K562 (cell line): Measurements from ENCODE around the gene TMEM151A. TPM values are rescaled to one million over a fixed set of nuclear protein-coding genes. Genes with fewer than 3 reads are reported as not detected.

Experiments used
- CBX5 ChIP-seq: IDR thresholded peaks from 2 replicates; pipeline ENCODE4 v1.6.1; 2014; ENCODE audit warnings: low read depth, borderline replicate concordance
- CEBPB ChIP-seq: fragments of 450-650 bp; IDR thresholded peaks from 2 replicates; pipeline ENCODE4 v1.6.1; 2016; ENCODE audit warnings: missing genetic modification characterization, missing compliant biosample characterization
- CHCHD3 ChIP-seq: fragments of 250-450 bp; sonication (Bioruptor Pico); IDR thresholded peaks from 2 replicates; pipeline ENCODE4 v2.1.2; 2022; ENCODE audit warnings: mild to moderate bottlenecking
- CREM ChIP-seq: IDR thresholded peaks from 2 replicates; pipeline ENCODE4 v1.6.1; 2014; ENCODE audit warnings: antibody characterized with exemption, low read depth
- EP400 ChIP-seq: fragments of 450-650 bp; IDR thresholded peaks from 2 replicates; pipeline ENCODE4 v1.6.1; 2017; ENCODE audit warnings: antibody characterized with exemption, mild to moderate bottlenecking, moderate library complexity
- FOXK2 ChIP-seq, 2 experiments: fragments of 450-650 bp; IDR thresholded peaks in 1 of 2; conservative IDR thresholded peaks in 1 of 2; 2 replicates each; pipeline ENCODE4 v1.6.1; 2016; ENCODE audit warnings: low read depth in 2 of 2, mild to moderate bottlenecking in 1 of 2
- KLF10 ChIP-seq: fragments of 250-450 bp; sonication (Bioruptor Pico); IDR thresholded peaks from 2 replicates; pipeline ENCODE4 v1.6.1; 2021; ENCODE audit warnings: matching md5 sums
- NBN ChIP-seq: fragments of 450-650 bp; IDR thresholded peaks from 2 replicates; pipeline ENCODE4 v1.6.1; 2016; ENCODE audit warnings: low read depth, mild to moderate bottlenecking
- NELFE ChIP-seq: IDR thresholded peaks from 2 replicates; pipeline ENCODE4 v1.6.1; 2011; ENCODE audit warnings: mild to moderate bottlenecking; ENCODE audit not compliant: insufficient read depth, insufficient read length
- POLR2B ChIP-seq: fragments of 450-650 bp; IDR thresholded peaks from 2 replicates; pipeline ENCODE4 v1.6.1; 2018; ENCODE audit warnings: low read depth; ENCODE audit not compliant: partially characterized antibody
- STAT5A ChIP-seq: IDR thresholded peaks from 2 replicates; pipeline ENCODE4 v1.6.1; 2012; ENCODE audit warnings: low read length, inconsistent platforms, borderline replicate concordance
- XRCC5 ChIP-seq: fragments of 200-400 bp; formaldehyde crosslinking; IDR thresholded peaks from 2 replicates; pipeline ENCODE4 v1.6.1; 2017; ENCODE audit warnings: low read depth, mild to moderate bottlenecking, low read length
- ZFP1 ChIP-seq: fragments of 450-650 bp; formaldehyde crosslinking; IDR thresholded peaks from 2 replicates; pipeline ENCODE4 v1.4.0; 2020; ENCODE audit warnings: mild to moderate bottlenecking, mixed read lengths
- ZFP36 ChIP-seq: fragments of 150-350 bp; IDR thresholded peaks from 2 replicates; pipeline ENCODE4 v1.6.1; 2018; ENCODE audit warnings: low read length, low read depth; ENCODE audit not compliant: partially characterized antibody
- ZNF695 ChIP-seq: fragments of 450-650 bp; formaldehyde crosslinking; IDR thresholded peaks from 2 replicates; pipeline ENCODE4 v1.4.0; 2020; ENCODE audit warnings: mild to moderate bottlenecking, moderate library complexity
- ZNF75A ChIP-seq: fragments of 450-650 bp; formaldehyde crosslinking; IDR thresholded peaks from 2 replicates; pipeline ENCODE4 v1.4.0; 2020; ENCODE audit warnings: mild to moderate bottlenecking
- ZNF79 ChIP-seq: fragments of 250-450 bp; sonication (Bioruptor Pico); IDR thresholded peaks from 2 replicates; pipeline ENCODE4 v1.4.0; 2020; ENCODE audit warnings: low read depth, mild to moderate bottlenecking, moderate library complexity
- polyA plus RNA-seq, 8 experiments: library from polyadenylated mRNA; depleted of rRNA in 4 of 8; stranded (reverse) in 5 of 8; unstranded in 3 of 8; fragments of >200 nt; fragmentation: Nextera tagmentation in 2 of 8; fragmentation: Illumina TruSeq in 1 of 8; extraction: Ambion mirVana in 2 of 8; extraction: Trizol in 1 of 8; gene quantifications; 2 replicates each; pipeline versions ENCODE4 v1.2.1 to v1.2.3, GENCODE V29; 2011 to 2014; ENCODE audit warnings: inconsistent platforms in 1 of 8, missing spikeins in 1 of 8
- total RNA-seq, 7 experiments: library from RNA; depleted of rRNA in 6 of 7; stranded (reverse); fragments of >200 nt in 6 of 7; fragmentation: Illumina TruSeq in 2 of 7; extraction: Trizol in 2 of 7; gene quantifications; 2 replicates each; pipeline versions ENCODE4 v1.2.1 to v1.2.3, GENCODE V29; 2011 to 2021; ENCODE audit warnings: low replicate concordance in 1 of 7
- TF ChIP-seq, protein P1 (sequence below): sonication (generic); formaldehyde crosslinking; IDR thresholded peaks from 2 replicates; pipeline ENCODE4 v1.8.0; 2022; ENCODE audit warnings: mild to moderate bottlenecking, missing genetic modification reagents, borderline replicate concordance
- TF ChIP-seq, protein P2 (sequence below): fragments of 450-650 bp; IDR thresholded peaks from 2 replicates; pipeline ENCODE4 v1.6.1; 2017; ENCODE audit warnings: antibody characterized with exemption
- TF ChIP-seq, protein P3 (sequence below): sonication (generic); formaldehyde crosslinking; IDR thresholded peaks from 2 replicates; pipeline ENCODE4 v1.5.0; 2020; ENCODE audit warnings: missing genetic modification reagents
- TF ChIP-seq, protein P4 (sequence below): IDR thresholded peaks from 2 replicates; pipeline ENCODE4 v1.6.1; 2014; ENCODE audit warnings: antibody characterized with exemption
- TF ChIP-seq, protein P5 (sequence below): sonication (generic); formaldehyde crosslinking; IDR thresholded peaks from 2 replicates; pipeline ENCODE4 v1.8.0; 2022; ENCODE audit warnings: mild to moderate bottlenecking, missing genetic modification reagents

TMEM151A gene
- total and polyA plus RNA-seq, 9 of the 15 experiments (the other 6 are each of a cell fraction or from before 2014, with no cell fraction given) = not detected

DNA sequence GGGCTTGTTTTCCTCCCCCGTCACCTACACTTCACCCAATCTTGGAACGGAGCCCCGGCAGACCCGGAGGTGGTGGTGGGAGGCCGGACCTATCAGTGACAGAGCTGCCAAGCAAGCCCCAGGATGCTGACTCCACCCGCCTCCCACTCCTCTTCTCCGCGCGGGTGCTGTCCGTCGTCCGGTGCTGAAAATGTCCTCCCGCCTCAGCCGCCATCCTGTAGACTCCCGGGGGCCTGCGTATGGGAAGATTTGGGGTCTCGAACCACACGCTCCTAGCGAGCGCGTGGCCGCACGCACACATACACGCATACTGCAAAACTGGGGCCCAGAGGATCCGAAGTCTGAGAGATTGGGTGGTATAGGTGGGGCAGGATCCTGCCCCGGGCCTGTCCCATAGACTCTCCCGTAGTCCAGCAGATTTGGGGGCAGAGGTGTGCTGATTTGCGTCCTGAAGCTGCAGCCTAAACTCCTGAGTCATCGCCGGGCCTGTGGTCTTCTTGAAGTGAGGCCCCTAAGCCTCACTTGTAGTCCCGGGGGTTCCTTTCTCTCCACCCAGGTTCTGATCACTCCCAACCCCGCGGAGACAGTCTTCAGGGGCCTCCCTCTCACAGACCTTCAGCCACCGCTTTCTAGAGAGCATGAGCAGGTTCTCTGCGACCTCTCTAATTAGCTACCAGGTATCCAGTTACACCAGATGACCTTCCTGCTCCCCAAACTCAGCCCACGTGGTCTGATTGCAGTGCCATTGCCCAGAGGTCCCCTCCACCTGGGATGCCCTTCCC is 2.0 kb upstream of the TMEM151A start (continued):
- TF ChIP-seq, protein P1, sequence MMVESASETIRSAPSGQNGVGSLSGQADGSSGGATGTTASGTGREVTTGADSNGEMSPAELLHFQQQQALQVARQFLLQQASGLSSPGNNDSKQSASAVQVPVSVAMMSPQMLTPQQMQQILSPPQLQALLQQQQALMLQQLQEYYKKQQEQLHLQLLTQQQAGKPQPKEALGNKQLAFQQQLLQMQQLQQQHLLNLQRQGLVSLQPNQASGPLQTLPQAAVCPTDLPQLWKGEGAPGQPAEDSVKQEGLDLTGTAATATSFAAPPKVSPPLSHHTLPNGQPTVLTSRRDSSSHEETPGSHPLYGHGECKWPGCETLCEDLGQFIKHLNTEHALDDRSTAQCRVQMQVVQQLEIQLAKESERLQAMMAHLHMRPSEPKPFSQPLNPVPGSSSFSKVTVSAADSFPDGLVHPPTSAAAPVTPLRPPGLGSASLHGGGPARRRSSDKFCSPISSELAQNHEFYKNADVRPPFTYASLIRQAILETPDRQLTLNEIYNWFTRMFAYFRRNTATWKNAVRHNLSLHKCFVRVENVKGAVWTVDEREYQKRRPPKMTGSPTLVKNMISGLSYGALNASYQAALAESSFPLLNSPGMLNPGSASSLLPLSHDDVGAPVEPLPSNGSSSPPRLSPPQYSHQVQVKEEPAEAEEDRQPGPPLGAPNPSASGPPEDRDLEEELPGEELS (CRISPR knock-in tag) = peak; percentile 89
- TF ChIP-seq, protein P2, sequence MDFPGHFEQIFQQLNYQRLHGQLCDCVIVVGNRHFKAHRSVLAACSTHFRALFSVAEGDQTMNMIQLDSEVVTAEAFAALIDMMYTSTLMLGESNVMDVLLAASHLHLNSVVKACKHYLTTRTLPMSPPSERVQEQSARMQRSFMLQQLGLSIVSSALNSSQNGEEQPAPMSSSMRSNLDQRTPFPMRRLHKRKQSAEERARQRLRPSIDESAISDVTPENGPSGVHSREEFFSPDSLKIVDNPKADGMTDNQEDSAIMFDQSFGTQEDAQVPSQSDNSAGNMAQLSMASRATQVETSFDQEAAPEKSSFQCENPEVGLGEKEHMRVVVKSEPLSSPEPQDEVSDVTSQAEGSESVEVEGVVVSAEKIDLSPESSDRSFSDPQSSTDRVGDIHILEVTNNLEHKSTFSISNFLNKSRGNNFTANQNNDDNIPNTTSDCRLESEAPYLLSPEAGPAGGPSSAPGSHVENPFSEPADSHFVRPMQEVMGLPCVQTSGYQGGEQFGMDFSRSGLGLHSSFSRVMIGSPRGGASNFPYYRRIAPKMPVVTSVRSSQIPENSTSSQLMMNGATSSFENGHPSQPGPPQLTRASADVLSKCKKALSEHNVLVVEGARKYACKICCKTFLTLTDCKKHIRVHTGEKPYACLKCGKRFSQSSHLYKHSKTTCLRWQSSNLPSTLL = no peak
- TF ChIP-seq ZFP36 = no peak
- TF ChIP-seq KLF10 (CRISPR knock-in tag) = no peak
- TF ChIP-seq EP400 = peak; percentile 3; the same call in 1 of the 2 replicates
- TF ChIP-seq, protein P3, sequence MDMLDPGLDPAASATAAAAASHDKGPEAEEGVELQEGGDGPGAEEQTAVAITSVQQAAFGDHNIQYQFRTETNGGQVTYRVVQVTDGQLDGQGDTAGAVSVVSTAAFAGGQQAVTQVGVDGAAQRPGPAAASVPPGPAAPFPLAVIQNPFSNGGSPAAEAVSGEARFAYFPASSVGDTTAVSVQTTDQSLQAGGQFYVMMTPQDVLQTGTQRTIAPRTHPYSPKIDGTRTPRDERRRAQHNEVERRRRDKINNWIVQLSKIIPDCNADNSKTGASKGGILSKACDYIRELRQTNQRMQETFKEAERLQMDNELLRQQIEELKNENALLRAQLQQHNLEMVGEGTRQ = no peak
- no peak for TF ChIP-seq CBX5
- no peak for TF ChIP-seq CEBPB
- no peak for TF ChIP-seq CHCHD3 (CRISPR knock-in tag)
- no peak for TF ChIP-seq STAT5A
- TF ChIP-seq ZNF75A (CRISPR knock-in tag) = no peak
- TF ChIP-seq ZNF695 = no peak
- TF ChIP-seq NBN = peak; percentile 48; the same call in 1 of the 2 replicates
- TF ChIP-seq, protein P4, sequence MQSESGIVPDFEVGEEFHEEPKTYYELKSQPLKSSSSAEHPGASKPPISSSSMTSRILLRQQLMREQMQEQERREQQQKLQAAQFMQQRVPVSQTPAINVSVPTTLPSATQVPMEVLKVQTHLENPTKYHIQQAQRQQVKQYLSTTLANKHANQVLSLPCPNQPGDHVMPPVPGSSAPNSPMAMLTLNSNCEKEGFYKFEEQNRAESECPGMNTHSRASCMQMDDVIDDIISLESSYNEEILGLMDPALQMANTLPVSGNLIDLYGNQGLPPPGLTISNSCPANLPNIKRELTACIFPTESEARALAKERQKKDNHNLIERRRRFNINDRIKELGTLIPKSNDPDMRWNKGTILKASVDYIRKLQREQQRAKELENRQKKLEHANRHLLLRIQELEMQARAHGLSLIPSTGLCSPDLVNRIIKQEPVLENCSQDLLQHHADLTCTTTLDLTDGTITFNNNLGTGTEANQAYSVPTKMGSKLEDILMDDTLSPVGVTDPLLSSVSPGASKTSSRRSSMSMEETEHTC = no peak
- TF ChIP-seq XRCC5 = no peak
- TF ChIP-seq ZFP1 = no peak
- TF ChIP-seq, protein P5, sequence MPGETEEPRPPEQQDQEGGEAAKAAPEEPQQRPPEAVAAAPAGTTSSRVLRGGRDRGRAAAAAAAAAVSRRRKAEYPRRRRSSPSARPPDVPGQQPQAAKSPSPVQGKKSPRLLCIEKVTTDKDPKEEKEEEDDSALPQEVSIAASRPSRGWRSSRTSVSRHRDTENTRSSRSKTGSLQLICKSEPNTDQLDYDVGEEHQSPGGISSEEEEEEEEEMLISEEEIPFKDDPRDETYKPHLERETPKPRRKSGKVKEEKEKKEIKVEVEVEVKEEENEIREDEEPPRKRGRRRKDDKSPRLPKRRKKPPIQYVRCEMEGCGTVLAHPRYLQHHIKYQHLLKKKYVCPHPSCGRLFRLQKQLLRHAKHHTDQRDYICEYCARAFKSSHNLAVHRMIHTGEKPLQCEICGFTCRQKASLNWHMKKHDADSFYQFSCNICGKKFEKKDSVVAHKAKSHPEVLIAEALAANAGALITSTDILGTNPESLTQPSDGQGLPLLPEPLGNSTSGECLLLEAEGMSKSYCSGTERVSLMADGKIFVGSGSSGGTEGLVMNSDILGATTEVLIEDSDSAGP (CRISPR knock-in tag) = no peak; the same call in 1 of the 2 replicates
- TF ChIP-seq NELFE = no peak
- no peak for TF ChIP-seq CREM
- no peak for TF ChIP-seq FOXK2 (conservative IDR thresholded peaks at IDR 0.05 in 1 of 2, IDR thresholded peaks at IDR 0.05 in 1 of 2; ENCODE audit: low read depth in 2 of 2)
- TF ChIP-seq ZNF79 (CRISPR knock-in tag) = no peak
- no peak for TF ChIP-seq POLR2B
